ENCODE measurements around the gene CEP112.

CEP112 gene

GRCh38 chr17:66171692-66172091 lies 20.2 kb downstream of the CEP112 start:
- no peak for DNase-seq
- H3K27me3 ChIP-seq (replicated peaks; ENCODE audit: insufficient read depth, low read length): no peaks in the 10 kb centered on the region
- no peak overlapping the region for H3K4me3 ChIP-seq (ENCODE audit: low read length)
- H3K9me2 ChIP-seq (replicated peaks; ENCODE audit: insufficient read depth, low read length): no peaks in the 10 kb centered on the region
- H3K4me2 ChIP-seq (ENCODE audit: low read depth, low read length): no peak overlapping the region
- H3K27ac ChIP-seq (ENCODE audit: low read length): no peak overlapping the region
- no peaks in the 10 kb centered on the region for H3K79me2 ChIP-seq (ENCODE audit: low read length)
- no peaks in the 10 kb centered on the region for H3K36me3 ChIP-seq (replicated peaks; ENCODE audit: insufficient read depth, low read length)
- no peaks in the 10 kb centered on the region for H3K9me3 ChIP-seq (replicated peaks; ENCODE audit: insufficient read depth, low read length)
- no peak for TF ChIP-seq CTCF (IDR thresholded peaks at IDR 0.05; ENCODE audit: low read length)
- no peak for TF ChIP-seq EZH2 (optimal IDR thresholded peaks at IDR 0.05; ENCODE audit: low read depth, low read length)
- TF ChIP-seq EZH2phosphoT487 (IDR thresholded peaks at IDR 0.05; ENCODE audit: low read length): no peak
- no peak overlapping the region for H3K9ac ChIP-seq (ENCODE audit: low read length)
- H3K4me1 ChIP-seq (ENCODE audit: low read length): peaks cover 9% of the 10 kb centered on the region
- no peaks in the 10 kb centered on the region for H3F3A ChIP-seq (ENCODE audit: insufficient read depth, low read length)
- no peaks in the 10 kb centered on the region for H4K20me1 ChIP-seq (ENCODE audit: insufficient read depth, low read length)
- H2AFZ ChIP-seq (ENCODE audit: low read length): no peak overlapping the region

- no peaks in the 10 kb centered on the region for H3K9me2 ChIP-seq (replicated peaks; ENCODE audit: insufficient read depth, low read length)
- H3K79me2 ChIP-seq (ENCODE audit: low read length): no peaks in the 10 kb centered on the region
- DNase-seq: no peak
- no peak for TF ChIP-seq CTCF (IDR thresholded peaks at IDR 0.05; ENCODE audit: low read length)
- no peak for TF ChIP-seq EZH2phosphoT487 (IDR thresholded peaks at IDR 0.05; ENCODE audit: low read length)
- TF ChIP-seq EZH2 (optimal IDR thresholded peaks at IDR 0.05; ENCODE audit: low read depth, low read length): no peak
- no peak overlapping the region for H3K4me2 ChIP-seq (ENCODE audit: low read depth, low read length)
- H3K27ac ChIP-seq (ENCODE audit: low read length): no peak overlapping the region
- H3K4me1 ChIP-seq (ENCODE audit: low read length): peaks cover 9% of the 10 kb centered on the region
- no peak overlapping the region for H3K9ac ChIP-seq (ENCODE audit: low read length)
- H3K27me3 ChIP-seq (replicated peaks; ENCODE audit: insufficient read depth, low read length): no peaks in the 10 kb centered on the region
- no peaks in the 10 kb centered on the region for H3F3A ChIP-seq (ENCODE audit: insufficient read depth, low read length)
- H4K20me1 ChIP-seq (ENCODE audit: insufficient read depth, low read length): no peaks in the 10 kb centered on the region
- no peak overlapping the region for H3K4me3 ChIP-seq (ENCODE audit: low read length)
- no peak overlapping the region for H2AFZ ChIP-seq (ENCODE audit: low read length)
- H3K36me3 ChIP-seq (replicated peaks; ENCODE audit: insufficient read depth, low read length): no peaks in the 10 kb centered on the region
- H3K9me3 ChIP-seq (replicated peaks; ENCODE audit: insufficient read depth, low read length): no peaks in the 10 kb centered on the region
Measured at GRCh38 chr17:66171172-66171571, 20.8 kb downstream of the CEP112 start.

GRCh38 chr17:66169839-66170238 lies 22.1 kb downstream of the CEP112 start:
- Histone ChIP-seq H4K20me1 (ENCODE audit: insufficient read depth, low read length) (no peaks in the 10 kb centered on the region), H3K79me2 (ENCODE audit: low read length) (no peaks in the 10 kb centered on the region), H3K9me3 (replicated peaks; ENCODE audit: insufficient read depth, low read length) (no peaks in the 10 kb centered on the region), H3K4me1 (ENCODE audit: low read length) (peaks cover 9% of the 10 kb centered on the region), H3K36me3 (replicated peaks; ENCODE audit: insufficient read depth, low read length) (no peaks in the 10 kb centered on the region), H3K27ac (ENCODE audit: low read length) (no peak overlapping the region), H3K4me2 (ENCODE audit: low read depth, low read length) (no peak overlapping the region), H3F3A (ENCODE audit: insufficient read depth, low read length) (no peaks in the 10 kb centered on the region), H3K9ac (ENCODE audit: low read length) (no peak overlapping the region), H3K4me3 (ENCODE audit: low read length) (no peak overlapping the region), H3K9me2 (replicated peaks; ENCODE audit: insufficient read depth, low read length) (no peaks in the 10 kb centered on the region), H2AFZ (ENCODE audit: low read length) (no peak overlapping the region), H3K27me3 (replicated peaks; ENCODE audit: insufficient read depth, low read length) (no peaks in the 10 kb centered on the region)
- no peak for DNase-seq
- TF ChIP-seq CTCF (IDR thresholded peaks at IDR 0.05; ENCODE audit: low read length) (no peak), EZH2 (optimal IDR thresholded peaks at IDR 0.05; ENCODE audit: low read depth, low read length) (no peak), EZH2phosphoT487 (IDR thresholded peaks at IDR 0.05; ENCODE audit: low read length) (no peak)

All from MM.1S (cell line).